Fibroblast of skin of back (primary cell): ENCODE measurements around the gene HEXD.
"Not testable (repeated sequence)": the region's sequence is repeated elsewhere in the genome, so short reads cannot be mapped to it uniquely, and the experiment has no call there.

Source experiments
- DNase-seq: peaks from one replicate; pipeline ENCODE4 v3.0.0-alpha.2; 2013

Gene HEXD

DNA sequence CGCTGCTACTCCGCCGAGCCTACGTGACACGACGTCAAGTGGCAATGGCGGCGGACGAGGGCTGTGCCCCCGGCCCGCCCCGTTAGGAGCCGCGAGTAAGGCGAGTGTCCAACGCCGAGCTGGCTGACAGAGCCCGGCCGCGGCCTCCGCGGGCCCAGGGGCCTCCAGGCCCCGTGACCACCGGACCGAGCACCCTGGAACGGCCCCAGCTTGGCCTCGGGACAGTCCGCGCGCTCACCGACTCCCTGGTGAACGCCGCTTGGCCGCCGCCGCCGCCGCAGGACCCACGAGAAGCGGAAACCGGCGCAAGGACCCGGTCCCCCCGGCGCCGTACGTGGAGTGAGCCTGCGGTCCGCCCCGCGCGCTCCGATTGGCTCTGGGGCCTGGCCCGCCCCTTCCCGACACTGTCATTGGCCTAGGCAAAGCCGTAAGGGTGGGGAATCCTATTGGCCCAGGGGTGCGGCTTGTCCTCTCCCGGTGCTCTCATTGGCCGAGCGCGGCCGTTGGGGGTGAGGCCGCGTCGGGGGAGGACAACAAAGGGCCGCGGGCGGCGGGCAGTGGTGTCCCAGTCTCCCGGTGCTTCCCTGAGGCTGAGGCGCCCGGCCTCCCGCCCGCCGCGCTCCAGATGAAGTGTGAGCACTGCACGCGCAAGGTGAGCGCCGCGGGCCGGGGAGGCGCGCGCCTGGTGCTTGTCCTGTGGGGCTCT, 40.2 kb downstream of the HEXD start, which contains the start of gene NARF:
Gene NARF, plus strand, starts transcription at position 563 of the 706 bp plus-strand sequence. Its CDS starts 63 bp downstream, at position 626.
- DNase-seq: peak; percentile 99

GRCh38 chr17:82458885-82459424, 40.8 kb downstream of the HEXD start:
- peak; percentile 31 for DNase-seq

DNA sequence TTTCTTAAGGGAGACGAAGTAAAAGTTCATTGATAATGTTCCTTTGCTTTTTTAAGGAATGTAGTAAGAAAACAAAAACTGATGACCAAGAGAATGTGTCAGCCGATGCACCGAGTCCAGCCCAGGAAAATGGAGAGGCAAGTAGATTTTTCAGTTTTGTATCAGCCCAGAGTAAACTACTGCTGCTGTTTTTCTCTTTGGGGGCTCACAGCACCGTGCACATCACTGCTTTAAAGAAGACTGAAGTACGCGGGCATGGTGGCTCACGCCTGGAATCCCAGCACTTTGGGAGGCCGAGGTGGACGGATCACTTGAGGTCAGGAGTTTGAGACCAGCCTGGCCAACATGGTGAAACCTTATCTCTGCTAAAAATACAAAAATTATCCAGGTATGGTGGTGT, 41.8 kb downstream of the HEXD start:
- not testable (repeated sequence) for DNase-seq

DNA sequence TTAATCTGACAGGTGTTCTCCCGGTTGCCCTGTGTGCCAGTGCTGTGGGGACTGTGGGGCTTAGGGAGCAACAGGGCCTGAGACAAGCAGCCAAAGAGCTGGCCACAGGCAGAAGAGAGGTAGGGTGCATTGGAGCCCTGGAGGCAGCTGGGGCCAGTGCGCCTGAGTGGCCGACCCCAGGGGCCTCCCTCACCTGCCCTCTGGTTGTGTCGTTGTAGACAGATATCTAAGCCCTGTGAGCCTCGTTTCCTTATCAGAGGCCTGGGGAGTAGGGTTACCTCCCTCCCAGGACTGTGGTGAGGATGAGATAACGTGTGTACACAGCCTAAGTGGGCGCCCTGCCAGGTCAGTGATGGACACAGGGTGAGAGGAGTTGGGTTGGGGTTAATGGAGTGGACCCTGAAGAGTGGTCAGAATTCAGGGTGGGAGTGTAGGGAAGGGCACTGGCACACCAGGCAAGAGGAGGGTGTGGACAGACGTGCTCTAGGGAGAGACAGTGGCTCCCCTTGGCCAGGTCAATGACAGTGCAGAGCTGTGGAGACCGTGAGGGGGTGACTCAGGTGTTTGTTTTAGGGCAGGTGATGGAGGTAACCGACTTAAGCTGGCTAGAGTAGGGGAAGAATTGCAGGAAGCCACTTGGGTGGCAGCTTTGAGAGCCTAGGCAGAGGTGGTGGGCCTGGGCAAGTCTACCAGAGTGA, 43.8 kb downstream of the HEXD start:
- no peak for DNase-seq

DNA sequence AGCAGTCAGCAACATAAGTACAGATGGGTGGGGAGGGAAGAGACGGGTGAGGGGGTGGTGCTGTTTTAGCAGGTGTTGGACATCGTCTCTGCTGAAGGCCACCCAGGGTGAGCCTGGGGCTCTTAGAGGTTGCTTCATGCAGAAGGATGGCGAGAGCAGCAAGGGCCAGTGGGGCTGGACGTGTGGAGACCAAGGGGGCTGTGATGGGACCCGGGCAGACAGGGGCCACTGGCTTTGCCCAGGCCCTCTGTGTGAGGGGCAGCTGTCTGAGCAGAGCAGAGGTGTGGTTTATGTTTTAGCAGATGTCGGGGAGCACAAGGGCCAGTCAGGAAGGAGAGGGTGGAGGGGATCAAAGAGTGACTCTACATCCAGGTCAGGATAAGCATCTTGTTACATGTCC, 45.2 kb downstream of the HEXD start:
- no peak for DNase-seq

- no peak for DNase-seq
Observed at GRCh38 chr17:82463925-82464566, 45.9 kb downstream of the HEXD start.

DNA sequence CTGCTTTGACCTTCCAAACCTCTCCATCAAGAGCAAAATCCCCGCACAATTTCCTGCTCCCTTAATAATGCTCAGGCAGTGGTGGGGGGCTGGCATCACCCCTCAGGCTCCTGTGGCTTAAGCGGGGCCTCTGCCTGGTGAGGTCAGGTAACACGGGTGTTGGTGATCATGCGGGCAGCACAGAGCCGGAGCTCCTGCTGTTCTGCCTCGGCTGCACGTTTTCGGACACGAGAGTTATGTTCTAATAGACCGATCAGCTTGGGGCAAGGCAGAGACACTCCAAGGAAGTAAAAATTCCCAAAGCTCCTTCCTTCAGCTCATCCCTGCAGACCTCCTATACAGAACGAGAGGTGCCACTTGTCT, 46.4 kb downstream of the HEXD start:
- no peak for DNase-seq

DNA sequence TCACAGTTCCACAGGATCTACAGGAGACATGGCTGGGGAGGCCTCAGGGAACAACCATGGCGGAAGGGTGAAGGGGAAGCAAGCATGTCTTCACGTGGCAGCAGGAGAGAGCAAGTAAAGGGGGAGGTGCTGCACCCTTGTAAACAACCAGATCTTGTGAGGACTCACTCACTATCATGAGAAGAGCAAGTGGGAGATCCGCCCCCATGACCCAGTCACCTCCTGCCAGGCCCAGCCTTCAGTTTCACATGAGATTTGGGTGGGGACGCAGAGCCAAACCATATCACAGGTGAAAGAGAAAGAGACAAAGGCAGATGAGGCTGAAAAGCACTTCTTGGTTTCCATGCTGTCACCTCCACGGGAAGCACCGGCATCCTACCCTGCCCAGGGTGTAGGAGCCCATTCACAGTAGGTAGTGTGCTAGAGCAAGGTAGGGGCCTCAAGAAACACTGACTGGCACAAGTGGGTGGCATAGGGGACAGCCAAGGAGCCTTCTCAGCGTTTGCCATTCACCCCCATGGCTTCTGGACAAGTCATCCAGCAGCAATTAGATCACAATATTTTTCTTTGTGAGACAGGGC, 47.0 kb downstream of the HEXD start:
- no peak for DNase-seq

DNA sequence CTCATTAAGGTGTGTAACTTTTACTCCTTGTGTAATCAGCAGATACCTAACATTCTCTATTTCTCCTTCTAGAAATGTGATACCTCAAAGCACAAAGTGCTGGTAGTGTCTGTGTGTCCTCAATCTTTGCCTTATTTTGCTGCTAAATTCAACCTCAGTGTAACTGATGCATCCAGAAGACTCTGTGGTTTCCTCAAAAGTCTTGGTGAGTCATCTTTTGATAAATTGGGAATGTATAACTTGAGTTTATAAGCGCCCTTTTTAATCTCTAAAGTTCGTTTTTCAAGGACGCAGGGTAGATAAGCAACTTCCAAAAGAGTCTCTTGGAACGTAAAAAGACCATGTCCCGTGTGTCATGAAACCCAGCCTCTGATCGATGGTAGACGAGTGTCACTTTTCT, 50.5 kb downstream of the HEXD start:
- no peak for DNase-seq

DNA sequence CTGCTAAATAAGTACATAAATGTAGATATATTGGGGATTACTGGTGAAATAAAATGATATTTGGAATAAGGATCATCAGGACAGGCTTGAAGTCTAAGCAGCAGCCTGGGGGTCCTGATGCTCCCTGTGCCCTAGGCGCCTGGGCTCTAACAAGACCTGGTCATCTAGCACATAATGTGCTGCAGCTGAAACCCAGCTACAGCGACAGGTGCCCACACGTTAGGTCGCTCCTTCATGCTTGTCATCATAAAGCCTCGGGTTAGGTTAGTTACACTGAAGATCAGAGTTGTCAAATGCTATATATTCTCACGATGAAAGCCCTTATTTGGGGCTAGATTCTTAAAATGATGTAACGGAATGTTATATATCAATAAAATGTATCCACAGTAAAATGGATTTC, 51.9 kb downstream of the HEXD start:
- DNase-seq: no peak

DNA sequence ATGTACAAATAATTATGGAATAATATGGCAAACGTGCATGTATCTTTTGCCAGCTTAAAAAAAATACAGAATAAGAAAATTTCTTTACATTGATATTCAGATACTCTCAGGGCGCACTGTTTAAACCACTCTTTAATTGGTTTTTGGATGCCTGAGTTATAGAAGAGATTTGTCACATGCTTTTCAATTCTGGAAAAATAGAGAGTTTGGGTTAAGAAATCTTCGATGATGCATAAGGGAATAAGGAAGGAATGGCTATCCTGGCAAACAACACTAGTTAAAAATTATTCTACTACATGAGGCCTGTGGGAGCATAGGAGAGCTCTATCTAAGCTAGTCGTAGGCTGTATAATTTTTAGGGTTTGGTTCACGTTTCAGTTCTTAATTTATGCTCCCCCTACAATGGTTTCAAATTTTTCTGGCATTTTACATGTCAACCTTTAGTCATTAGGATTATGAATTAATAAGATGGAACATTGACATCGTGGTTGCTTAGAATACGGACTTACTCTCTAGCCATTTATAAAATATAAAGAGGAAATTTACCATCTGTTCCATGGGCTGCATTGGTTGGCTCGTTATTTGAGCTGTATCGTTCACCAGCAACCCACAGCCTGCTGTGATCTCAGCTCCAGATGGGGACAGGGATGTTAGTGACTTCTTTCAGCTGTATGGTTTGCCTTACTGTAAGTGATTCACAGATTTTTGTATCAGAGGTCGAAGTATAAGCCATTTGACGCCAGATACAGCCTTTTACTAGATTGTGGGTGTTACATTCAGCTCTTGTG, 56.3 kb downstream of the HEXD start:
- no peak for DNase-seq

DNA sequence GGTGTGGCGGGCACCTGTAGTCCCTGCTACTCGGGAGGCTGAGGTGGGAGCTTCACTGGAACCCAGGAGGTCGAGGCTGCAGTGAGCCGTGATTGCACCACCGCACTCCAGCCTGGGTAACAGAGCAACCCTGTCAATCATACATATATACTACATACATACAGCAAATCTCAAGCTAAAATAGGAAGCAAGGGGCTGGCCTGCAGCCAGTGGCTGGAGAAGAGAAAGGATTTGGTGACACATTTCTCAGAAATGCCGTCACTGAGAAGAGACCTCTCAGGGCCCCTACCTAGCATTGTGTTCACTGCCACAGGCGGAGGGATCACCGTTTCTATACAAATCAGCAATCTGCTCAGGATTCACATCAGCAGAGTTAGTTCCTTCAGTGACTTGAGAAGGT, 57.3 kb downstream of the HEXD start:
- DNase-seq: peak; percentile 63

GRCh38 chr17:82477934-82478333, 59.8 kb downstream of the HEXD start:
- no peak for DNase-seq

- no peak for DNase-seq
Observed at GRCh38 chr17:82479602-82480001, 61.5 kb downstream of the HEXD start.

GRCh38 chr17:82480318-82480717, 62.2 kb downstream of the HEXD start:
- no peak for DNase-seq

DNA sequence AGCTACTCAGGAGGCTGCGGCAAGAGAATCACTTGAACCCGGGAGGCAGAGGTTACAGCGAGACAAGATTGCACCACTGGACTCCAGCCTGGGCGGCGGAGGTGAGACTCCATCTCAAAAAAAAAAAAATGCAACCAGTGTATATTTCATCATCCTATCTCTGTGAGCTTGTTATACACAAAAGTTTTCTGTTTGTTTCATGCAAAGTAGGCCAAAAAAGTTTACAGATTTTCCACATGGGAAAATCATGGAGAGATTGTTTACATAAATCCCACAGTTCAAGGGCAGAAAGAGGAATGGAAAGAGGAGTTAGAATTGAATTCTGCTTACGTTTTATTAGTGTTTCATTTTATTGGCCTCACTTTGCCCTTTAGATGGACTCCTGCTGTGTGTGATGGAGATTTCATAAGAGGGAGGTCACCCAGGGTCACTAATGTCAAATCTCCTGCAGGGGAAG, 65.1 kb downstream of the HEXD start:
- DNase-seq: no peak

DNA sequence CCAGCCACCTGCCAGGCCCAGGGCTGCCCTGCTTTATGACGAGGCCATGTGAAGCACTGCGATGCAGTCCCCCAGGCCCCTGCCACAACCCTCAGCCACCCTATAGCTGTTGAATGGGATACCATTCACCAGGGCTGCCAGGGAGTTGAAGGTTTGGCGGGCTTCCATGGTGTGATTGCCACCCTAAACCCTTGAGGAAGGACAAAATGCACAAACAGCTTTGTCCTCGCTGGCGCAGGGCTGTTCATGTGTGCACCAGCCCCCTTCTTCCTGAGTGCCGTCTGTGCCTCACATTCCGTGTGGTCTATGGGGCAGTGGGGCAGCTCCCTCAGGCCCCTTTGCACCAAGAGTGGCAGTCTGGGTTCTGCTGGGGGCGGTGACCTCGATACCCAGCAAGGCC, 65.7 kb downstream of the HEXD start:
- DNase-seq: no peak

- DNase-seq: no peak
Observed at GRCh38 chr17:82486231-82487094, 68.3 kb downstream of the HEXD start.

GRCh38 chr17:82487910-82488309, 69.8 kb downstream of the HEXD start:
- no peak for DNase-seq

GRCh38 chr17:82489117-82489516, 71.0 kb downstream of the HEXD start:
- DNase-seq: peak; percentile 62

DNA sequence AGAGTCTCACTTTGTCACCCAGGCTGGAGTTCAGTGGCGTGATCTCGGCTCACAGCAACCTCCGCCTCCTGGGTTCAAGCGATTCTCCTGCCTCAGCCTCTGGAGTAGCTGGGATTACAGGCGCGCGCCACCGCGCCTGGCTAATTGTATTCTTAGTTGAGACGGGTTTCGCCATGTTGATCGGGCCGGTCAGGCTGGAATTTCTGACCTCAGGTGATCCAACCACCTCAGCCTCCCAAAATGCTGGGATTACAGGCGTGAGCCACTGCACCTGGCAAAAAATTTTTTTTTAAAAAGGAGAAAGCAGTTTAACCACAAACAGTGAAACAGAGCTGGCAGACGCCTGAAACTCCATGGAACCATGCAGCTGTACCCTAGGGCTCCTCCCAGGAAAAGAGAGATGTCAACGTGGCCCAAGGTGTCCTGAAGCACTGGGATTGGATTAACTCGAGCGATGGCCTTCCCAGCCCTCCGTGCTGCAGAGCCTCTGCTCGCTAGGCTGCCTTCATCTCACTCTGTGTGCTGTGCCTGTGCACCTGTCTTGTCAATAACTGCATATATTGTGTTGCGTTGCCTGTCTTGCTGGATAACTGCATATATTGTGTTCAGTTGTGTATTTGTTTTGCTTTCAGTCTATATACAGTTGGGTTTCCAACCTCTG, 71.8 kb downstream of the HEXD start:
- DNase-seq: no peak
